Stimulated activated naive CD4-positive, alpha-beta T cell treated with Interleukin-2 at 50 U/mL for 16 hours (primary cell): ENCODE data around the gene RAD21L1.

Experiments used
- DNase-seq: peaks from one replicate; lab custom pipeline; 2025; lab: John Stamatoyannopoulos, UW

Gene RAD21L1

GRCh38 chr20:1272368-1273100 lies 46.7 kb downstream of the RAD21L1 start:
- no peak for DNase-seq

GRCh38 chr20:1273366-1273765 lies 47.5 kb downstream of the RAD21L1 start:
- DNase-seq, result no peak

DNA sequence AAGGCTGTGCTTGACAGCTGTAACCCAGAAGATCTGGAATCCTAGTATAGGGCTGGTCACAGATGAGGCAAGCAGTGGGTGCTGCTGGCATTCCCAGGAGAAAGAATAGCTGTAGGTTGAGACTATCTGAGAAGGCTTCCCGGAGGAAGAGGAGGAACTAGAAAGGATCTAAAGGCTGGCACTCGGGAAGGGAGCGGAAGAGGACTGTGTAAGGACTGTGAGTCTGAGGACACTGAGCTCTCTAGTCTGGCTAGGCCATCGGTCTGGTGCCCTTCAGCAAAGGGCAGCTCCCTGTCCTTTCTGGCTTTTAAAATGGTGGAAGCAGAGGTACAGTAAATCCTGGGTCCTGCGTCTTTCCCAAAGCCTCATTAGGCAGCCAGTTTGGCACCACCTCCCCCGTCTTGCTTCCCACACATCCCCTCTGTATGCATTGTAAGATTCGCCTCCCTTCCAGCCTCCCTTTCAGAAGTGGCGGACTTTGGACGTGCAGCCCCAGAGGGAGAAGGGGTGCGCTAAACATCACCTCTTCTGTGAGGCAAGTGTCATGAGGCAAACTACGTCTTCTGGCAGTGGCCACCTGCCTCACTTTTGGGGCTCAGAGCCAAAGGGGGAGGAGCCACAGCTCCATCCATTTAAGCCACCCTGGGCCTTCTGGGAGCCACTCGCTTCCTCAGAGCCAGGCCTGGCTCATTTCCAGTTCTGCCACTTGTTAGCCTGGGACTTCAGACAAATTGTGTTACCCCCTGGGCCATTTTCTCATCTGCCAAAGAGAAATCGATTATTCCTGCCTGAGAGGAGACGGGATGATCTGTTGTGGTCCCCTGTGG lies 48.9 kb downstream of the RAD21L1 start:
- DNase-seq, result no peak

GRCh38 chr20:1275919-1276318 lies 50.1 kb downstream of the RAD21L1 start:
- DNase-seq, result no peak

- no peak for DNase-seq
Measured at GRCh38 chr20:1277529-1278322, 51.9 kb downstream of the RAD21L1 start.

DNA sequence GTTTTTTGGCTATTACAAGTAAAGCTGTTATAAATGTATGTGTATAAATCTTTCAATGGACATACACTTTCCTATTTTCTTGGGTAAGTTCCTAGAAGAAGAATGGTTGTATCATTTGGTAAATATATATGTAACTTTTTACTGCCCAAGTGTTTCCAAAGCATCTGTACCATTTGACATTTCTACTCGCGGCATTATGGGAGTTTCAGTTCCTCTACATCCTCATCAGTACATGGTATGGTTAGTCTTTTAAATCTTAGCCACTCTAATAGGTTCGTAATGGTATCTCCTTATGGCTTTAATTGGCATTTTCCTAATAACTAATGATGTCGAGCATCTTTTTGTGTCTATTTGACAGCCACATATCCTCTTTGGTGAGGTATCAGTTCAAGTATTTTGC lies 53.1 kb downstream of the RAD21L1 start:
- DNase-seq, result no peak

DNA sequence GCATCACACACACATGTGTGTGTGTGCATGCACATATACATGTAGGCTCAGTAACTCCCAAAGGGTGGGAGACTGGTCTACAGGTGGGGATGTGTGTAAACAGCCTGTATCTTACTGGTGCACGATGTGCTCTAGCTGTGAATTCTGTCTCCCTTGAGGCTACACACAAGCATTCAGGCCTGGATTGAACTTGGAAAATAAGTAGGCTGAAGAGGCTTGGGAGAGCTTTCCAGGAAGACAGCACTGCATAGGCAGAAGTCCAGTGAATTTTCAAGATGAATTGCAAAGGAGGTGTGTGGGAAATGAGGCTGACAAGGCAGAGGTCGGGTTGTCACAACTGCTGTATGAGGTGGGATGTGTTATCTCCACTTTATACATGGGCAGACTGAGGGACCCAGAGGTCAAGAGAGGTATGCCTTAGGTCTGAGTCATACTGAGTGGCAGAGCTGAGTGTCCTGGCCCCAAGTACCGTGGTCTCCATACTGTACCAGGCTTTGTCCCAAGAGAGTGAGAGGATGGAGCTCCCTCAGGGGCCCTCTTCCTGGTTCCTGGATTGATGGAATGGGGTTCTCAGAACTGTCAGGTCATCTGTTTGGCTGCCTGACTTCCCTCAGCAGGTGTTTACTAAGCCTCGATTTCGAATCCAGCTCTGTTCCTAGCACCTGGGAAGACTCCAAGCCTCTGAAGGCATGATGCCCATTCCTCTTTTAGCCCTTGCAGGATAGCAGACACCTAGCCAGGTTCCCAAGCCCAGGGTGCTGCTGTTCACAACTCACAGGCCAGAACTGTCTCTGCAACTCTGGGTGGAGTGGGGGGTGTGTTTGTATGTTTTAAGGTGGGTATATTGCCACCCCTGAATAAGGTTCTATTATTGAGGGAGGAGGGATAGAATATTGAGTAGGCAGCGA lies 54.6 kb downstream of the RAD21L1 start:
- no peak for DNase-seq

DNA sequence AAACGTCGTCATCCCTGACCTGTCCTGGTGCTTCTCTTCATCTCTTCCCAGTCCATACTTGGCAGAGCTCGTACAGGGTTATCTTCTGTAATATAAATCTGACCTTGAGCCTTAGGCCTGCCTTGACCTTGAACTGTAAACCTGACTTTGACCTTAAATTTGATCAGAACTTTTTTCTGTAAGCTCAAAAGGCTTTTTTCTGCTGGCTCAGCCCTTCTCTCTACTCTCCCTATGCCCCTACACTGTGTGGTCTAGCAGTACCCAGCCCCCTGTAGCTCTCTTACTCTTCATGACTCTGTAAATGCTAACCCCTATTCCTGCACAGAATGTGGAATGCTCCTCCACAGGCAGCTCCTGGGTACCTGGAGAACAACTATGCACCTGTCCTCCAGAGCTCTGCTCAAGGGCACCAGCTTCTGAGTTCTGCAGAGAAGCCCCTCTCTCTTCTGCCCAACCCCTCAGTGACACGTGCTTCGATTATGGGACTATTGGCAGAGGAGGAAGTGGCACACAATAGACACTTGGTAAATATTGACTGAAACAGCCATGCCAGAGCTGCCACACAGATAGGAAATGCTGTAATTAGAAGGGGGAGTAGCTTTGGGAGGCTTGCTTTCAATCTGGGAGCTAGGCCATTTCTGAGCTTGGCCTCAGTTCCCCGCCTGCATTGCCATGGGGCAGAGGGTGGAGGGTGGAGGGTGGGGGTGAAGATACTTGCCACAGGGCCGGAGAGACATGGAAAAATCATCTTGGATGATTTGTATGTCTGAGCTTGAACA lies 55.6 kb downstream of the RAD21L1 start:
- DNase-seq, result no peak

GRCh38 chr20:1282966-1283365 lies 57.1 kb downstream of the RAD21L1 start:
- DNase-seq, result no peak

- no peak for DNase-seq
Measured at GRCh38 chr20:1283522-1284510, 58.0 kb downstream of the RAD21L1 start.

DNA sequence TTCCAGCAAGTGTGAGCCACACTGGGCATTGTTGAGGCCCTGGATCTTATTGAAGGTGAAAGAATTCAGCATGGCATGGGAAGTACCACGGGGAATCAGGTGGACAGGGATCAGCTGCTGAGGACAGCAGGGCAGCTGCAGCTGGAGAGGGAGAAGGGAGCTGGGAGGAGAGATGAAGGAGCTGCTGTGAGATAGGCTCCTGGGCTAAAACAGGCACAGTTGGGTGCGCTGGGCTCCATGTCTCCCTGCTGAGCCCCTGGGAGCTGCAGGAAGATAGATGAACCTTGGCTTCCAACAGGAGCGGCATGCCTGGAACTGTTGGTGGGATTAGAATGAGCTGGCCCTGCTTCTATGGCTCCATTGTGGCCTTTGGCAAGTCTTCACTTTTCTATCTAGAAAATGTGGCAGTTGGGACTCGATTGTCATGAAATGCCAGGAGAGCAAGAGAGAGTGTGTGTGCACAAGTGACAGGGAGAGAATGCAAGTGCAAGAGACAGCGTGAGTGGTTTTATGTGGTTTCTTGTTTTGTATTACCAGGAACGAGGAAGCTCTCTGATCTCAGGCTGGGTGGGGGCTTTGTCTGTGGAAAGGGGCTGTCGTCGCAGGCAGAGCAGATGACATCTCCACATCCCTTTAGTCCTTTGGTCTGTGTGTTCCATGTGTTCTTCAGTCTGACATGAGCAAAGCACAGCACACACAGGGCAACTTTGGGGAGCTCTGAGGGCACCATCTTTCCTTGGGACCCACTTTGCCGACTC lies 60.6 kb downstream of the RAD21L1 start:
- no peak for DNase-seq

DNA sequence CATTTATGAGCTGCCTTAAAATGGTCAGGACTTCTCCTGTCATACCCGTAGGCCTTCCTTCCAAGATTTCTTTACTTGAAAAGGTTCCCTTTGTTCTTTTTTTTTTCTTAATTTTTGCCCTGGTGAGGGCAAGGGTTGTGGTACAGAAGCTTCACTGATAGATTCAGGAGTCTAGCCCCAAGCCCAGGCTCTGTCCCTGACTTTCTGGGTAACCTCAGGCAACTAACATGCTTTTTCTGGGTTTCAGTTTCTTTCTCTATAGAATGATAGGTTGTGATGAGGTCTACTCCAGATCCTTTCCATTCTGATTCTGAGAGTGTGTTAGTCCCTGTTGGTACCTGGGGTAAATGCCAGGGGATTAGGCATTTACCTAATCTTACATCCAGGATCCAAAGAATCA lies 61.5 kb downstream of the RAD21L1 start:
- no peak for DNase-seq

GRCh38 chr20:1287787-1288569 lies 62.1 kb downstream of the RAD21L1 start:
- no peak for DNase-seq

- DNase-seq, result no peak
Measured at GRCh38 chr20:1291191-1291741, 65.4 kb downstream of the RAD21L1 start.

- DNase-seq, result no peak
Measured at GRCh38 chr20:1292620-1293019, 66.8 kb downstream of the RAD21L1 start.

DNA sequence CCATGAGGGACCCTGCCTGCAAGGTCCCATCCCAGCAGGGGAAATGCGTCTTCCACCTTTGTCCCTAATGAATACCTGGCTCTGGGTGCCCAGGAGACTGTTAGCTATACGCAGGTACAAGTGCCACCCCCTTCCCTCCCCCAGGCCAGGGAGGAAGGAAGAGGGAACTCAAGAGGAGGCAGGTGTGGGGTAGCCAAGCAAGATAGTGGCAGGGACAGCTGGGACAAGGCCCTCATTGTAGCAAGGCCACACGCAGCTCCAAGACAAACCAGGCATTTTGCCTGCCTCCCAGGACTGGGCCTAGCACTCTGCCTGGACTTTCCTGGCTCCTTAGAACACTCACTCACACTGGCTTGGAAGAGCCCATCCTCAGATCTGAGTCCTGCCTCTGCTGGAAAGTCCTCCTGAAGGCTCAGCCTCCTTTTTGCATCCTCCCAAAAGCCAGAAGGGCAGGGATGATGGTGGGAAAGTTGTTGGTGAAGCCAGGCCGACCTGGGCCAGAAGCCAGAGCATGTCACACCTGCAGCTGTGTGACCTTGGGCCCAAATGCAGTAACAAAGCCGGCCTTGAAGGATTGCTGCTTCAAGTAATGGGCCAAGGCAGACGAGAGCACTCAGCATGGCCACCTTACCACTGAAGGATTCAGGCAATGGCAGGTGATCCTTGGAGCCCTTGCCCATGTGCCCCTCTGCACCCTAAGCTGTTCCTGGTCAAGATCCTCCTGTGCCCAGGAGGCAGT lies 68.0 kb downstream of the RAD21L1 start:
- no peak for DNase-seq

DNA sequence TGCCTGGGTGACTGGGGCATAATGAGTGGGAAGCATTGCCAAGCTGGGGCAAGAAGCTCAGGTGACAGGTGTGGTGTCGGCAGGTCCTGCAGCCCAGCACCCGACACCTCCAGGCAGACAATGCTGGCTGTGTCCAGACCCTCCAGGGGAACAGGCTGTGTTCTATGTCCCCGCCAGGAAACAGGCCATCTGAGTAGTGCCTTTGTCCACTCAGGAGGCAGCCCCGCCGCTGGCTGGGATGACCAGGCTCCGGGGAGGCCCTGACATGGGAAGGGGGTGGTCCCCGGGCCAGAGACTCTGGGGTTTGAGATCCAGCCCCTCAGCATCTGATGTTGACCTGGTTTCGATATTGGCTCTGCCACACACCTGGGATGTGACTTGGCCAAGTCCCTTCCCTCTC lies 68.7 kb downstream of the RAD21L1 start:
- DNase-seq, result no peak
